Hepatocyte (in vitro differentiated cells): ENCODE data around the gene TWSG1. TPM values are rescaled to one million over a fixed set of nuclear protein-coding genes. Genes with fewer than 3 reads are reported as not detected.

Experiments
- DNase-seq: peaks from one replicate; pipeline ENCODE4 v3.0.0-alpha.2; 2016; ENCODE audit warnings: low spot score
- H2AFZ ChIP-seq: fragments of 200-600 bp; sonication (generic); 2 replicates; pipeline ENCODE4 v1.6.0; 2016; ENCODE audit warnings: antibody characterized with exemption, mild to moderate bottlenecking
- H3K27ac ChIP-seq: fragments of 200-600 bp; sonication (generic); 2 replicates; pipeline ENCODE4 v1.5.1; 2016; ENCODE audit warnings: mild to moderate bottlenecking
- H3K27me3 ChIP-seq: fragments of 200-600 bp; sonication (generic); 2 replicates; pipeline ENCODE4 v1.6.1; 2016
- H3K36me3 ChIP-seq: fragments of 200-600 bp; sonication (generic); replicated peaks from 2 replicates; pipeline ENCODE4 v1.5.1; 2016; ENCODE audit warnings: low read depth; ENCODE audit not compliant: insufficient read depth
- H3K4me1 ChIP-seq: fragments of 200-600 bp; sonication (generic); 2 replicates; pipeline ENCODE4 v1.5.1; 2016; ENCODE audit warnings: mild to moderate bottlenecking, moderate library complexity; ENCODE audit not compliant: insufficient read depth
- H3K4me2 ChIP-seq: fragments of 200-600 bp; sonication (generic); 2 replicates; pipeline ENCODE4 v1.6.0; 2016
- H3K4me3 ChIP-seq: fragments of 200-600 bp; sonication (generic); 2 replicates; pipeline ENCODE4 v1.5.1; 2016; ENCODE audit warnings: mild to moderate bottlenecking
- H3K79me2 ChIP-seq: fragments of 200-600 bp; sonication (generic); 2 replicates; pipeline ENCODE4 v1.6.0; 2017; ENCODE audit warnings: mild to moderate bottlenecking
- H3K9me2 ChIP-seq: fragments of 200-600 bp; sonication (generic); replicated peaks from 2 replicates; pipeline ENCODE4 v1.6.0; 2017; ENCODE audit warnings: mild to moderate bottlenecking; ENCODE audit not compliant: insufficient read depth
- H3K9me3 ChIP-seq: fragments of 200-600 bp; sonication (generic); 2 replicates; pipeline ENCODE4 v1.5.1; 2016; ENCODE audit warnings: low read depth, mild to moderate bottlenecking
- H4K20me1 ChIP-seq: fragments of 200-600 bp; sonication (generic); 2 replicates; pipeline ENCODE4 v1.6.0; 2016; ENCODE audit warnings: mild to moderate bottlenecking; ENCODE audit not compliant: insufficient read depth, poor library complexity, severe bottlenecking
- EZH2 ChIP-seq: fragments of 200-600 bp; sonication (generic); IDR thresholded peaks from 2 replicates; pipeline ENCODE4 v1.6.1; 2016; ENCODE audit warnings: antibody characterized with exemption, mild to moderate bottlenecking, borderline replicate concordance
- EZH2phosphoT487 ChIP-seq: fragments of 200-600 bp; sonication (generic); IDR thresholded peaks from one replicate; pipeline ENCODE4 v1.6.1; 2018; ENCODE audit warnings: antibody characterized with exemption, mild to moderate bottlenecking, low read depth, moderate library complexity; ENCODE audit not compliant: unreplicated experiment, severe bottlenecking
- WGBS: methylation state at CpG from one replicate; pipeline ENCODE4 v1.1.6; 2016; ENCODE audit warnings: low lambda C conversion rate; ENCODE audit errors: missing lambda C conversion rate; 5-methylcytosine and 5-hydroxymethylcytosine counted together
- polyA plus RNA-seq: library from polyadenylated mRNA; unstranded; fragments of >200 nt; fragmentation: Nextera tagmentation; extraction: Ambion mirVana; gene quantifications from 2 replicates; pipeline ENCODE4 v1.2.1, GENCODE V29; 2016
- total RNA-seq: library from RNA; depleted of rRNA; stranded (reverse); fragments of >200 nt; gene quantifications from 2 replicates; pipeline ENCODE4 v1.2.3, GENCODE V29; 2014
- TF ChIP-seq, protein P1 (sequence below): fragments of 200-600 bp; sonication (generic); IDR thresholded peaks from 2 replicates; pipeline ENCODE4 v1.5.1; 2016; ENCODE audit warnings: antibody characterized with exemption, mild to moderate bottlenecking; ENCODE audit not compliant: poor library complexity

The TWSG1 gene
- total and polyA plus RNA-seq, 2 experiments from 2014 or later: 36.7 to 61.4 TPM

DNA sequence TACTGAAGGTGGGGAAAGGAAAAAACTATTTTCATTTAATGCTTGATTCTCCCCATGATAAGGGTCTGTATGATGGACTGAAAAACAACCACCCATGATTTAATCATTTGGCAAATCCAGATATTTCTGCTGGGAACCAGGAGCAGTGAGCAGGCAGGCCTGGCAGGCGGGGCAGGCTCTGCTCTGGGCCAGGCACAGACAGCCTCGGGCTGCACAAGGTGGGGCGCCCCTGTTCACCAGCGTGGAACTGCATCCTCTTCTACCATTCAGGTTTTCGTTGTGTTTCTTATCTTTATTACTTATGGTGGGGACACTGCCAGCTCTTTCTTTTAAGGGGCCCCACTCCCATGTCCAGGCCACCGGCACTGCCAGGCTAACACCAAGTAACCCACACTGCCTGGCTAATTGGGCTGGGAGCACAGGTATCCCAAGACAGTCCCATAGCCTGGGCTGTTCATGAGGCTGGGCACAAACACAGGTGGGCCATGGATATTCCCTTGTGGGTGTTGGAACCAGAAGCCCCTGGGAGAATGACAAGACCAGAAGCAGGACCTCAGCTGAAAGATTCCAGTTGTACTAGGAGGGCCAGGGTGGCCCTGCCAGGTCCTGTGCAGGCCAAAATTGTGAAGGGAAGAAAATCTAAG, 83.6 kb downstream of the TWSG1 start:
- Histone ChIP-seq H3K9me3 (no peaks in the 10 kb centered on the region), H3K4me2 (no peak overlapping the region), H3K79me2 (no peaks in the 10 kb centered on the region), H3K27me3 (no peaks in the 10 kb centered on the region), H3K36me3 (no peaks in the 10 kb centered on the region), H3K9me2 (no peaks in the 10 kb centered on the region), H3K4me3 (no peak overlapping the region), H2AFZ (no peak overlapping the region), H4K20me1 (no peaks in the 10 kb centered on the region), H3K27ac (no peak overlapping the region), H3K4me1 (peaks cover 17% of the 10 kb centered on the region)
- 76% methylated on average over 6 of the region's 6 CpGs for WGBS
- TF ChIP-seq EZH2phosphoT487 (no peak), EZH2 (no peak)
- TF ChIP-seq, protein P1, sequence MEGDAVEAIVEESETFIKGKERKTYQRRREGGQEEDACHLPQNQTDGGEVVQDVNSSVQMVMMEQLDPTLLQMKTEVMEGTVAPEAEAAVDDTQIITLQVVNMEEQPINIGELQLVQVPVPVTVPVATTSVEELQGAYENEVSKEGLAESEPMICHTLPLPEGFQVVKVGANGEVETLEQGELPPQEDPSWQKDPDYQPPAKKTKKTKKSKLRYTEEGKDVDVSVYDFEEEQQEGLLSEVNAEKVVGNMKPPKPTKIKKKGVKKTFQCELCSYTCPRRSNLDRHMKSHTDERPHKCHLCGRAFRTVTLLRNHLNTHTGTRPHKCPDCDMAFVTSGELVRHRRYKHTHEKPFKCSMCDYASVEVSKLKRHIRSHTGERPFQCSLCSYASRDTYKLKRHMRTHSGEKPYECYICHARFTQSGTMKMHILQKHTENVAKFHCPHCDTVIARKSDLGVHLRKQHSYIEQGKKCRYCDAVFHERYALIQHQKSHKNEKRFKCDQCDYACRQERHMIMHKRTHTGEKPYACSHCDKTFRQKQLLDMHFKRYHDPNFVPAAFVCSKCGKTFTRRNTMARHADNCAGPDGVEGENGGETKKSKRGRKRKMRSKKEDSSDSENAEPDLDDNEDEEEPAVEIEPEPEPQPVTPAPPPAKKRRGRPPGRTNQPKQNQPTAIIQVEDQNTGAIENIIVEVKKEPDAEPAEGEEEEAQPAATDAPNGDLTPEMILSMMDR: no peak
- DNase-seq: no peak

DNA sequence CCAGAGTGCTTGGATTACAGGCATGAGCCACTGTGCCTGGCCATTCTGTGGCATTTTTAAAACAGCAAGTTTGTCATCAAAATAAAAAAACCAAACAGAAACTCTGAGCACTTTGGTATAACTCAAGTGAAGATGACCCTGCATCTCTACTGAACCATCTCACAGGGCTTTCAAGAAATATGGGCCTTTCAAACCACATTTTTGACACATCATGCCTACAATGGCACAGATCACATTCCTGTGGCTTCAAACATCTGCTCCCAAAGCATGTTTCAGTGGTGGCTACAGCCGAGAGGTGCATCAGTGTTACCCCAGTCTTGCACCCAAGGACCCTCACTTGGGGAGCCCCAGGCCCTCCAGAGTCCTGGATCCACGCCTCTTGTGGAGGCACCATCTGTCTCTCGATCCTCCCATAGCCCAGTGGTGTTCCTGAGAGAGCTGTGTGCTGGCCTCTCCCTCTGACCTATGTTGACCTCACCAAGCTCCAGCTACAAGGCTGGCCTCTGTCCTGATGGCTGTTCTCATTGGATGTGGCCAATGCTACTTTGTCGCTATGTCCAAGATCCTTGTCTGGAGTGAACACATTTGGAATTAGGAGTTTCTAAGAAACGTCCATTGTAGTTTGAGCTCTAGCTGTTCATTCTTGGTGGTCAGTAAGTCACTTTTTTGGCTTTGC, 85.5 kb downstream of the TWSG1 start:
- H3K36me3 ChIP-seq: no peaks in the 10 kb centered on the region
- H3K9me2 ChIP-seq: no peaks in the 10 kb centered on the region
- H3K9me3 ChIP-seq: no peaks in the 10 kb centered on the region
- H4K20me1 ChIP-seq: no peaks in the 10 kb centered on the region
- DNase-seq: no peak
- no peak overlapping the region for H2AFZ ChIP-seq
- H3K4me1 ChIP-seq: peaks cover 17% of the 10 kb centered on the region
- WGBS: 80% methylated on average over 5 of the region's 5 CpGs
- H3K4me2 ChIP-seq: no peak overlapping the region
- H3K27me3 ChIP-seq: no peaks in the 10 kb centered on the region
- no peak overlapping the region for H3K27ac ChIP-seq
- H3K79me2 ChIP-seq: no peaks in the 10 kb centered on the region
- TF ChIP-seq EZH2 (no peak), EZH2phosphoT487 (no peak)
- TF ChIP-seq, protein P1: no peak
- no peak overlapping the region for H3K4me3 ChIP-seq

DNA sequence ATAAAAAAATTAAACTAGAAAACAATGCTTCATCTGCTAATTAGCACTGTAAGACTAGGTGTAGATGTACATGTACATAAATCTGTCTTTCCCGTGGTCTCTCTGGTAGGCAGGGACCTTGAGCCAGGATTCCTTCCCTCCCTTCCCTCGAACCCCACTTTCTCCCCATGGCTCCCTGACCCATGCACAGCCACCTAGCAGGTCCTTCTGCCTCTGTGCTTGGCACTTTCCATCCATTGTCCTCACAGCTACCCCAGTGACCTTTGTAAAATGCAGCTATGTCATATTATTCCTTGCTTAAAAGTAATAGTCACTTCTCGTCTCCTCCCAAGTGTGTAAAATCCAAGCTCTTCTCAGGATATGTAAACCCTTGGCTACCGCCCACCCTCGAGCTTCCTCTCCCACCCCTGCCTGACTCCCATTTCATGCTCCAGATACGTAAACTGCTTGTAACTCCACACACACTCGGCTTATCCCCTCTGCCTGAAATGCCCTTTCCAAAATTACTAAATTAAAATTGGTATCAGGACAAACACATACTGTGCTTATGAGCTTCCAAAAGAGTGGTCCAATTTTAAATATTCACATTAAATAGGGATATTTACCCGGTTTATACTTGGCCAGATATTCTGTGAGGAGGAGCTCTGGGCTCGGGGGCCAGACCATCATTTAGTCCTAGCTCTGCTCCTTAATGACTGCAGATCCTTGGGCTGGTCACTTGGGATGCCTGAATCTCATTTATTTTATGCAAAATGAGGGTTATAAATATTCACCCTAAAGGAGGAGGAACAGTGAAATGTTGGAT, 86.7 kb downstream of the TWSG1 start:
- Histone ChIP-seq H2AFZ (no peak overlapping the region), H3K9me3 (no peaks in the 10 kb centered on the region), H3K9me2 (no peaks in the 10 kb centered on the region), H3K79me2 (no peaks in the 10 kb centered on the region), H3K4me2 (no peak overlapping the region), H3K4me1 (peaks cover 15% of the 10 kb centered on the region), H3K36me3 (no peaks in the 10 kb centered on the region), H3K4me3 (no peak overlapping the region), H4K20me1 (no peaks in the 10 kb centered on the region), H3K27me3 (no peaks in the 10 kb centered on the region), H3K27ac (no peak overlapping the region)
- TF ChIP-seq, protein P1: no peak
- TF ChIP-seq EZH2 (no peak), EZH2phosphoT487 (no peak)
- no peak for DNase-seq
- 75% methylated on average over 9 of the region's 9 CpGs for WGBS
